ENCODE data around the gene MYOM3. TPM values are rescaled to one million over a fixed set of nuclear protein-coding genes. Genes with fewer than 3 reads are reported as not detected.

Gene MYOM3
- total RNA-seq, 1 donor from 2014 or later, result not detected

DNA sequence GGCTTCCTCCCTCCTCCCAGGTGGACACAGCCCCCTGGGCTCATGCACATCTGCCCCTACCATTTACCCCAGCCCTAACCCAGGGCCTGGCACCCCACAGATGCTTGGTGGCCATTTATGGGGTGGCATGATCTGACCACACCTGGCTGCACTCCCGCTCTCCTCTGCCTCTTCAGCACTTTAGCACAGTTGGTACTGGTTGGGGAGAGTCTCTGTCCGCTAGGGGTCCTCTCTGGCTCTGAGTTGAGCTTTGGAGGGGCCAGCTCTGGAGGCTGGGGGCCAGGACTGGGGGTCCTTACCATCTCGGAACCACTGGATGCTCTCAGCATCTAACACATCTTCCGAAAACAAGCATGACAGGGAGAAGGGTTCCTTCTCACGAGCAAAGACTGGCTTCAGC, 17.4 kb downstream of the MYOM3 start:
- DNase-seq (ENCODE audit: extremely low spot score, unreplicated experiment), result no peak
- H3K27me3 Mint-ChIP-seq (ENCODE audit: unreplicated experiment), result peaks cover 13% of the 10 kb centered on the region
- peaks cover 1% of the 10 kb centered on the region for H3K4me1 Mint-ChIP-seq (ENCODE audit: unreplicated experiment)
- no peaks in the 10 kb centered on the region for H3K36me3 Mint-ChIP-seq (ENCODE audit: unreplicated experiment)
- no peak overlapping the region for H3K4me3 Mint-ChIP-seq (ENCODE audit: unreplicated experiment)
- TF ChIP-seq, protein P1, sequence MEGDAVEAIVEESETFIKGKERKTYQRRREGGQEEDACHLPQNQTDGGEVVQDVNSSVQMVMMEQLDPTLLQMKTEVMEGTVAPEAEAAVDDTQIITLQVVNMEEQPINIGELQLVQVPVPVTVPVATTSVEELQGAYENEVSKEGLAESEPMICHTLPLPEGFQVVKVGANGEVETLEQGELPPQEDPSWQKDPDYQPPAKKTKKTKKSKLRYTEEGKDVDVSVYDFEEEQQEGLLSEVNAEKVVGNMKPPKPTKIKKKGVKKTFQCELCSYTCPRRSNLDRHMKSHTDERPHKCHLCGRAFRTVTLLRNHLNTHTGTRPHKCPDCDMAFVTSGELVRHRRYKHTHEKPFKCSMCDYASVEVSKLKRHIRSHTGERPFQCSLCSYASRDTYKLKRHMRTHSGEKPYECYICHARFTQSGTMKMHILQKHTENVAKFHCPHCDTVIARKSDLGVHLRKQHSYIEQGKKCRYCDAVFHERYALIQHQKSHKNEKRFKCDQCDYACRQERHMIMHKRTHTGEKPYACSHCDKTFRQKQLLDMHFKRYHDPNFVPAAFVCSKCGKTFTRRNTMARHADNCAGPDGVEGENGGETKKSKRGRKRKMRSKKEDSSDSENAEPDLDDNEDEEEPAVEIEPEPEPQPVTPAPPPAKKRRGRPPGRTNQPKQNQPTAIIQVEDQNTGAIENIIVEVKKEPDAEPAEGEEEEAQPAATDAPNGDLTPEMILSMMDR (IDR thresholded peaks at IDR 0.05), result no peak
- no peaks in the 10 kb centered on the region for H3K9me3 Mint-ChIP-seq (ENCODE audit: unreplicated experiment)
- no peak overlapping the region for H3K27ac Mint-ChIP-seq (ENCODE audit: unreplicated experiment)

DNA sequence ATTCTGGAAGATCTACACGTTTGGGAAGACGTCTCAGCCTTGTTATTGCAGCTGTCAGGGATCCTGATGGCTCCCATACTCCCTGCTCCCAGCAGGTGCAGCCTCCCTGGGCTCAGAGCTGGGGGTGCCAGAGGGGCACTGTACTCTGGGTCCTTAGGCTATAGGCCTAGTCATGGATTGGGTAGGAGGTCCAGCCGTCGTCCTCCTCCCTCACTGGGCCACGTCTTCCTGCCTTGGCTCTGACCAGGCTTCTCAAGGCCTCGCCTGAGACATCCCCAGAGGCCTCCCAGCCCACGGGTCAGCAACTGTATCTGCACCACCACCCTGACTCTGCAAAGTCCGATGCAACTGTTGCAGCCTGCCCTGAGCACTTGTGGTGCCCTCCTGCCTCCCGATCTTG, 18.2 kb downstream of the MYOM3 start:
- TF ChIP-seq, protein P1 (IDR thresholded peaks at IDR 0.05), result no peak
- Mint-ChIP-seq H3K27ac (ENCODE audit: unreplicated experiment) (no peak overlapping the region), H3K4me1 (ENCODE audit: unreplicated experiment) (no peaks in the 10 kb centered on the region), H3K27me3 (ENCODE audit: unreplicated experiment) (peaks cover 13% of the 10 kb centered on the region), H3K36me3 (ENCODE audit: unreplicated experiment) (no peaks in the 10 kb centered on the region), H3K9me3 (ENCODE audit: unreplicated experiment) (no peaks in the 10 kb centered on the region), H3K4me3 (ENCODE audit: unreplicated experiment) (no peak overlapping the region)
- DNase-seq (ENCODE audit: extremely low spot score, unreplicated experiment), result no peak

DNA sequence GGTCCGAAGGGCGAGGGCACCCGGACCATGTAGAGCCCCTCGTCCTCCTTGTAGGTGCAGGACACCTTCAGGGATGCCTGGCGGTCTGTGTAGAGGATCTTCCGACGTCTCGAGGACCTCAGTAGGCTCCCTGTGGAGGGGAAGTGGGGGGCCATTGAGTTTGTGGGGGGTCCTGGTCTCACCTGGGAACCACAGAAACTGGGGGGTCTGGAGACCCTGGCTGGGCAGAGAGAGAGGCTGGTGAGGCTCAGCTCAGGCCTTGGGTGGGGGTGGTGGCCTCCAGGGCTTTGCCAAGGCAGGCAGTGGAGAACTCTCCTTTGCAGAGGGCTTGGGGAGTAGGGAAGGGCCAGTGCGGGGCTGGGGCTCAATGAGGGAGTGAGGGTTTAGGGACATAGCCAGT, 19.0 kb downstream of the MYOM3 start:
- DNase-seq (ENCODE audit: extremely low spot score, unreplicated experiment), result no peak
- no peaks in the 10 kb centered on the region for H3K4me1 Mint-ChIP-seq (ENCODE audit: unreplicated experiment)
- H3K27ac Mint-ChIP-seq (ENCODE audit: unreplicated experiment), result no peak overlapping the region
- no peaks in the 10 kb centered on the region for H3K9me3 Mint-ChIP-seq (ENCODE audit: unreplicated experiment)
- peaks cover 18% of the 10 kb centered on the region for H3K27me3 Mint-ChIP-seq (ENCODE audit: unreplicated experiment)
- TF ChIP-seq, protein P1 (IDR thresholded peaks at IDR 0.05), result no peak
- no peak overlapping the region for H3K4me3 Mint-ChIP-seq (ENCODE audit: unreplicated experiment)
- no peaks in the 10 kb centered on the region for H3K36me3 Mint-ChIP-seq (ENCODE audit: unreplicated experiment)

DNA sequence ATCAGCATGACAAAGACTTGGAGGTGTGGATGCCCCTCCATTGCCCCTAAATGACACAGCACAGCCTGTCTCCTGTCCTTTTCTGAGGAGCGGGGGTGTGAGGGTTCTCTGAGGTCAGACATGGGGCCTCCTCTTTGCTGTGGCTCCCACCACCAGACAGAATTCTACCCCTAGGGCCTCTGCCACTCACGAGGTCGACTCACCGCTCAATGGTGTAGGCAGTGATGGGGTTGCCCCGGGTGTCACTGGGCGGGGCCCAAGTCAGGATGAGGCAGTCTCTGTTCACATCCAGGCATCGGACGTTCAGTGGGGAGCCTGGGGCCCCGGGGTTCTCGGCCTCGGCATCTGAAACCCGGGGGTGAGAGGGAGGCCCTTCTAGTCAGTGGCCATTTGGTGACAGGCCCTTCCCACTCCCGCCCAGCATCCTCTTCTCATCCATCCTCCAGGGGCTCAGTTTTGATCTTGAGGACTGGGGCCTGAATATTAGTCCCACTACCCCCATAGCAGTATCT, 19.9 kb downstream of the MYOM3 start:
- TF ChIP-seq, protein P1 (IDR thresholded peaks at IDR 0.05), result no peak
- no peak overlapping the region for H3K27ac Mint-ChIP-seq (ENCODE audit: unreplicated experiment)
- peaks cover 27% of the 10 kb centered on the region for H3K27me3 Mint-ChIP-seq (ENCODE audit: unreplicated experiment)
- no peaks in the 10 kb centered on the region for H3K36me3 Mint-ChIP-seq (ENCODE audit: unreplicated experiment)
- no peaks in the 10 kb centered on the region for H3K4me1 Mint-ChIP-seq (ENCODE audit: unreplicated experiment)
- DNase-seq (ENCODE audit: extremely low spot score, unreplicated experiment), result no peak
- no peak overlapping the region for H3K4me3 Mint-ChIP-seq (ENCODE audit: unreplicated experiment)
- no peaks in the 10 kb centered on the region for H3K9me3 Mint-ChIP-seq (ENCODE audit: unreplicated experiment)

DNA sequence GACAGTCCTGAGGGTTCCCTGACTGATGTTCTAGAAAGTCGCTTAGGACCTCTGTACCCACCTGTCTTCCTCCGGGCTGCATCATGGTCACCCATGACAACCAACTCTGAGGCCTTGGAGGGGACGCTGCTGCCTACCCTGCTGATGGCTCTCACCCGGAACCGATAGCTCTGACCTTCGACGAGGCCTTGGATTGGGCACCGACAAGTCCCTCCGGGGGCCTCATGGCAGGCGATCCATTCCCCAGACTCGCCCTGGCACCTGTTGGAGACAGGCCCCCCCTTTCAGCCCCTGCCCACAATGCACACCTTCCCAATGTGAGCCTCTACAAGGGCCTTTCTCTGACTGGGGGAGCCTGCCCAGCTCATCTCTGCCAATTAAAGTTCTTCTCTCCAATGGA, 21.2 kb downstream of the MYOM3 start:
- TF ChIP-seq, protein P1 (IDR thresholded peaks at IDR 0.05), result no peak
- Mint-ChIP-seq H3K9me3 (ENCODE audit: unreplicated experiment) (no peaks in the 10 kb centered on the region), H3K27me3 (ENCODE audit: unreplicated experiment) (peaks cover 26% of the 10 kb centered on the region), H3K4me3 (ENCODE audit: unreplicated experiment) (no peak overlapping the region), H3K27ac (ENCODE audit: unreplicated experiment) (no peak overlapping the region), H3K4me1 (ENCODE audit: unreplicated experiment) (no peaks in the 10 kb centered on the region), H3K36me3 (ENCODE audit: unreplicated experiment) (no peaks in the 10 kb centered on the region)
- no peak for DNase-seq (ENCODE audit: extremely low spot score, unreplicated experiment)

Data from osteocyte (in vitro differentiated cells).